Body of pancreas (tissue), 4 donors: Measurements from ENCODE around the gene PGA5. TPM values are rescaled to one million over a fixed set of nuclear protein-coding genes. Genes with fewer than 3 reads are reported as not detected.
A peak's percentile ranks its signal among the peaks of the same experiment; 100 is the strongest.

ENCODE experiments used
- ATAC-seq: fragments of 150-250 bp; one replicate; pipeline ENCODE4 v1.9.1; 2016
- DNase-seq, 4 donors: peaks; one replicate each; pipeline ENCODE4 v3.0.0-alpha.2; 2019
- H3K27ac ChIP-seq, 4 donors: fragments of 200-600 bp; sonication (generic); 1 replicate in 3 of 4; 2 replicates in 1 of 4; pipeline versions ENCODE4 v1.5.1 to v1.6.1; 2016 to 2019; ENCODE audit warnings: mild to moderate bottlenecking in 1 of 4, mixed read lengths in 1 of 4, moderate library complexity in 1 of 4
- H3K27me3 ChIP-seq, 2 donors: fragments of 200-600 bp; sonication (generic); one replicate each; pipeline ENCODE4 v1.6.0; 2016; ENCODE audit warnings: mild to moderate bottlenecking in 1 of 2
- H3K36me3 ChIP-seq, 2 donors: fragments of 200-600 bp; sonication (generic); replicated peaks in 1 of 2; 2 replicates each; pipeline ENCODE4 v1.5.1; 2016; ENCODE audit warnings: low read depth in 2 of 2; ENCODE audit not compliant: insufficient read depth in 1 of 2
- H3K4me1 ChIP-seq: fragments of 200-600 bp; sonication (generic); one replicate; pipeline ENCODE4 v1.6.0; 2016
- H3K4me3 ChIP-seq, 2 donors: fragments of 200-600 bp; sonication (generic); 1 replicate in 1 of 2; 2 replicates in 1 of 2; pipeline ENCODE4 v1.5.1; 2016 to 2019
- H3K9me3 ChIP-seq, 3 donors: fragments of 200-600 bp; sonication (generic); 1 replicate in 2 of 3; 2 replicates in 1 of 3; pipeline ENCODE4 v1.5.1; 2016
- CTCF ChIP-seq, 7 experiments: fragments of 450-650 bp in 4 of 7; fragments of 200-600 bp in 3 of 7; sonication (generic) in 3 of 7; IDR thresholded peaks; one replicate each; pipeline ENCODE4 v1.5.1; 2016 to 2019; ENCODE audit warnings: antibody characterized with exemption in 7 of 7
- POLR2A ChIP-seq, 3 donors: fragments of 450-650 bp; IDR thresholded peaks; one replicate each; pipeline ENCODE4 v1.6.1; 2016; ENCODE audit warnings: antibody characterized with exemption in 3 of 3, mild to moderate bottlenecking in 2 of 3
- WGBS, 2 donors: methylation state at CpG; one replicate each; pipeline ENCODE4 v1.1.5; 2017; 5-methylcytosine and 5-hydroxymethylcytosine counted together
- intact Hi-C: fragments of 100-400 bp; cut with DNase I; formaldehyde crosslinking; loops from one replicate; pipeline ENCODE4 v1.15.1; 2023
- total RNA-seq, 2 donors: library from RNA; depleted of rRNA; stranded (reverse); fragments of >200 nt; gene quantifications; one replicate each; pipeline ENCODE4 v1.1.0, GENCODE V29; 2016

PGA5 gene
- total RNA-seq, 2 donors from 2014 or later = 10.9 TPM; not detected in 1

- Histone ChIP-seq H3K4me1 (no peaks in the 10 kb centered on the region), H3K27ac (no peak overlapping the region), H3K27me3 (no peaks in the 10 kb centered on the region), H3K4me3 (no peak overlapping the region), H3K36me3 (no peaks in the 10 kb centered on the region), H3K9me3 (no peaks in the 10 kb centered on the region)
- intact Hi-C loops = no loop called here
- peak in 3 of 4 donors; percentile 34 to 57 (median 51) for DNase-seq
- no peak for TF ChIP-seq POLR2A (IDR thresholded peaks at IDR 0.05)
- no peak for TF ChIP-seq CTCF (IDR thresholded peaks at IDR 0.05)
- 57 to 63% methylated on average over 12 of the region's 12 CpGs for WGBS, 2 donors
- ATAC-seq = no peak
These were observed 39.1 kb downstream of the PGA5 start for GRCh38 chr11:61279934-61280659.

- ATAC-seq (no peak), DNase-seq (no peak)
- no peak overlapping the region for H3K4me3 ChIP-seq
- H3K4me1 ChIP-seq = no peaks in the 10 kb centered on the region
- no peak overlapping the region for H3K27ac ChIP-seq
- 74 to 81% methylated on average over 14 to 16 of the region's 20 CpGs for WGBS, 2 donors
- no peaks in the 10 kb centered on the region for H3K36me3 ChIP-seq
- intact Hi-C loops = no loop called here
- H3K27me3 ChIP-seq = no peaks in the 10 kb centered on the region
- H3K9me3 ChIP-seq = no peaks in the 10 kb centered on the region
- no peak for TF ChIP-seq CTCF (IDR thresholded peaks at IDR 0.05)
- TF ChIP-seq POLR2A (IDR thresholded peaks at IDR 0.05) = no peak
These were observed 40.1 kb downstream of the PGA5 start for GRCh38 chr11:61280883-61281580.

GRCh38 chr11:61281581-61282250 is 40.7 kb downstream of the PGA5 start:
- Histone ChIP-seq H3K4me3 (no peak overlapping the region), H3K36me3 (no peaks in the 10 kb centered on the region), H3K27me3 (no peaks in the 10 kb centered on the region), H3K27ac (no peak overlapping the region), H3K9me3 (no peaks in the 10 kb centered on the region), H3K4me1 (no peaks in the 10 kb centered on the region)
- no peak for TF ChIP-seq POLR2A (IDR thresholded peaks at IDR 0.05)
- TF ChIP-seq CTCF (IDR thresholded peaks at IDR 0.05) = no peak
- DNase-seq = peak; percentile 19 to 61 (median 40)
- intact Hi-C loops = no loop called here
- WGBS, 2 donors = 37% methylated on average over 17 to 34 of the region's 35 CpGs
- peak; percentile 63 for ATAC-seq

- TF ChIP-seq POLR2A (IDR thresholded peaks at IDR 0.05) (no peak), CTCF (IDR thresholded peaks at IDR 0.05) (no peak)
- WGBS, 2 donors = 83 to 84% methylated on average over 4 of the region's 4 CpGs
- ATAC-seq = no peak
- Histone ChIP-seq H3K27me3 (no peaks in the 10 kb centered on the region), H3K36me3 (no peaks in the 10 kb centered on the region), H3K27ac (no peak overlapping the region), H3K4me1 (no peaks in the 10 kb centered on the region), H3K4me3 (no peak overlapping the region), H3K9me3 (no peaks in the 10 kb centered on the region)
- intact Hi-C loops = no loop called here
- no peak for DNase-seq
These were observed 42.6 kb downstream of the PGA5 start for GRCh38 chr11:61283613-61284012.
